Stimulated activated CD8-positive, alpha-beta memory T cell treated with anti-CD3 and anti-CD28 coated beads, Interleukin-4, amount 100 ng/mL, for 1 hour (primary cell): ENCODE measurements around the gene NFATC4.
"Not testable (repeated sequence)": the region's sequence is repeated elsewhere in the genome, so short reads cannot be mapped to it uniquely, and the experiment has no call there.

Source experiments
- DNase-seq, 2 donors: peaks; one replicate each; pipeline ENCODE4 v3.0.0-alpha.2; 2020; ENCODE audit warnings: low read depth in 2 of 2, low spot score in 1 of 2

The NFATC4 gene

DNA sequence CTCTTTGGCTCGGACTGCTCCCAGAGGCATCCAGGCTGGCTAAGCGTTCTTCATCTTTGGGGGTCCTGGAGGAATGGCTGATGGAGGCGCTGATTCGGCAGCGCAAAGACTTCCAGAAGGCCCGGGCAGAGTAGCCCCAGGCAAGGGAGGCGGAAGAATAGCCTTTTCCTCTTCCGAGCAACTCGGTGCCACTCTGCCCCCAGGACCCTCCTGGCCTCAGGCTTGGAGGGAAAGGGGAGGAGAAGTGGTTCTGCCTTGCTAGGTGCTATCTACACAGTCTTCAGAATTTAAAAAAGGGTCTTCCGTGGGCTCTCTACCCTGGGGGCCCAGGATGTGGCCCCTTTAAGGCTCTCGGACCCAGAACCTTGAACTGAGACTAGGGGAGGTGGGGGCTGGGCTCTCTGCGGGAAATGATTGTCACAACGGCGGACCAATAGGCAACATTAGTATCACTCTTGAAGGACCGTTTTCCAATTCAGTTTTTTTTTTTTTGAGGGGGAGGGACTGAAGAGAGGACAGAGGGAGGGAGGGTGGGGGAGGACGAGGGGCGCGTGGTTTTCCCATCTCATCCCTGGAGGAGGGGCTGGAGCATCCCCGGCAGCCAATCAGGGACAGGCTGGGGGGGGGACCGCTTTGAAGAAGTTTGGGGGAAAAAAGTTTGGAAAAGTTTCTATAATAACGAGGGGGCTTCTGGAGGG is at the start of gene NFATC4:
Gene NFATC4 (plus strand): TSS at position 671 of the 698 bp plus-strand sequence. CDS start 157 bp downstream, outside the sequence.
- no peak for DNase-seq

DNA sequence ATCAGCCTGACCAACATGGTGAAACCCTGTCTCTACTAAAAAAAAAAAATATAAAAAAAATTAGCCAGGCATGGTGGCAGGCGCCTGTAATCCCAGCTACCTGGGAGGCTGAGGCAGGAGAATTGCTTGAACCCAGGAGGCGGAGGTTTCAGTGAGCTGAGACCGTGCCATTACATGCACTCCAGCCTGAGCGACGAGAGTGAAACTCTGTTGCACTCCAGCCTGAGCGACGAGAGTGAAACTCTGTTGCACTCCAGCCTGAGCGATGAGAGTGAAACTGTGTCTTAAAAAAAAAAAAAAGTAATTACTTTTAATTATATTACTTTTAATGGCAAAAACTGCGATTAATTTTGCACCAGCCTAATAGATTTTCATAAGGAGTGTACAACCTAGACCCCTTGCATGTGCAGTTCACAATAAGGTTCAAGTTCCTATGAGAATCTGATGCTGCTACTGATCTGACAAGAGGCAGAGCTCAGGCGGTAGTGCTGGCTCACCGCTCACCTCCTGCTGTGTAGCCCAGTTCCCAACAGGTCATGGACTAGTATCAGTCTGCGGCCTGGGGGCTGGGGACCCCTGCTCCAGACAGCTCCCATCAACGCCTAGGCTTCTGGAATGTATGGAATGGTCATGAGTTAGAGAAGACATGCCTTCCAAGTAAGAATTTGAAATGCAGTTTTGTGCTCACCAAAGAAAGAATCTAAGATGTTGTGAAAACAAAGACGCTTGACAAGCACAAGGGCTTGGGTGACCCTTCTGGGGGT is 46.6 kb upstream of the NFATC4 start:
- no peak for DNase-seq

DNA sequence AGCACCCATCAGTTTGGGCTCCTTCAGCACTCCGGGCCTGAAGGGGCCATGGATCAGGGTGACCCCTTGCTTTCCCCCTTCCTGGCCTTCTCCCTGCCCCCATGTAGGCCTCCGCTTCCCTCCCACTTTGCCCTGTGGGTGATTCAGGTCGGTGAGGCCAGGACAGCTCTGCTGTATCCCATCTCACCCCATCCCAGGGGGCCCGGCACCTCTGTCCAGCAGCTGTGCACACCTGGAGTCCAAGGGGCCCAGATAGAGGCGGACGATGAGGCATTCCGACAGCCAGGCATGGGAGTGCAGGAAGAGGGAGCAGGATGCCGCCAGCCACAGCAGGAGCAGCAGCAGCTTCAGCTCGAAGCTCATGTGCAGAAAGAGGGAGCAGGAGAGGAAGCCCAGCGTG is 45.3 kb upstream of the NFATC4 start:
- DNase-seq, result no peak

DNA sequence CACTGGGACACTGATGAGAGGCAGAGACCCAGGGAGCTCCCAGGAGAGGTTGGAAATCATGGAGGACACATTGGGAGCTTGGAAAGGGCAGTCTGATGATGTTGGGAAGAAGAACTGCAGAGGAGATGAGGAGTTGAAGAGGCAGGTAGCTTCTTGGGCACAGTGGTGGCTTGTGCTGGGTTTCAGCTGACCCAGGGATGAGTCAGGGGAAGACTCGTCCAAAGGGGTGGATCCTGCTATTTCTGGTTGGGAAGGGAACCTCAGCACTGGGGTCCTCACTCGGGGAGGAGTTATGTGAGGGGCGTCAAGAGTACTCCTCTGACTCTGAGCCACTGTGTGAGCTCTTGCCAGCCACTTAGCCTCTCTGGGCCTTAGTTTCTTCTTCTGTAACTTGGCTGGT is 44.6 kb upstream of the NFATC4 start:
- DNase-seq, result no peak

DNA sequence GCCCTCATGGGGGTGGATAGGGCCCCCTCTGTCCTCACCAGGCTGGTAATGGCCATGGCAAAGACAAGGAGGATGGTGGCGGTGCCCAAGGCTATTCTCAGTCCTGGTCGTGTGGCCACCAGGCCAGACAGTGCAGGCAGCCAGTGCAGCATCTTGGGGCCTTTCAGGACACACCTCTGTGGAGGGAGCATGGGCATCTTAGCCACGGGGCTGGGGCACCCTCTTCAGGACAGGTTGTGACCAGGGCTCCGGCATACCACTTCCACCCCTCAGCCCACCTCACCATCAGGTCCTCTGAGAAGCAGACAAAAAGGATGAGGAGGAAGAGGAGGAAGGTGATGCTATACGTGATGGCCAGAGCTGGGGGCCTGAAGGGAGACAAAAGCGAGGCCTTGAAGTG is 44.0 kb upstream of the NFATC4 start:
- DNase-seq, result no peak

DNA sequence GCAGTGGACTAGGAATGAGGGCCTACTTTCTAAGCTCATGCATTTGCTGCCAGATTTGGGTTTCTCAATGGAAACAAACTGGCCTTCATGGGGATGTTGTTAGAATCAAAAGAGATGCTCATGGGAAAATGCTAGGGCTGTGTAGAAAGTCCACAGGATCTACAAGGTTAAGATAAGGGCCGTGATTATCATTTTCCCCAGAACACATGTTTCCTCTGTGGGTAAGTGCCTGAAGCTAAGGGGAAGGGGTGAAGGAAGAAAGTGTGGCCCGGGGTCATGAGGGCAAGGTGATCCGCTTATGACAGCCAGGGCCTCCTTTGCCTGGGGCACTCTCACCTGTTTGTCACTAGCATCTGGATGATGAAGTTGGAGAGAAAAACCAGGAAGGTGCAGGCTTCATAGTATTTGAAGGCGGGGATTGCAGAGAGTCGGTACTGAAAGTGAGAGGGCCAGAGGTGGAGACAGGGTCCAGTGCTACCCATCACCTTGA is 42.9 kb upstream of the NFATC4 start:
- no peak for DNase-seq

DNA sequence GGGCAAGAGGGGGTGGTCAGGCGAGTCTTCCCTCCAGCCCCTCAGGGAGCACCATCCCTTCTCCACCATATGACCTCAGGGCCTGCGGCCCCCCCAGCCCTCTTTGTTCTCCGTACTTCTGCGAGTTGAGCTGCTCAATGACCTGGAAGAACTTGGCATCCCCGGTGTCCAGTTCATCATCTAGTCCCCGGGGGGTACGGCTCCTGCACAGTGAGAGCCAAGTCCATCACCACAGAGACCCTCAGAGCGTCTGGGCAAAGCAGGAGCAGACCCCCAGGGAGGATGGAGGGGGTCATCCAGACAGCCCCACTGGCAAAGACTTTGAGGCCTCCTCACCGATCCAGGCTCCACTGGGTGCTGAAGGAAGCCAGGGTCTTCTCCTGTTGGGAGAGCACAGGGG is 42.0 kb upstream of the NFATC4 start:
- no peak for DNase-seq

DNA sequence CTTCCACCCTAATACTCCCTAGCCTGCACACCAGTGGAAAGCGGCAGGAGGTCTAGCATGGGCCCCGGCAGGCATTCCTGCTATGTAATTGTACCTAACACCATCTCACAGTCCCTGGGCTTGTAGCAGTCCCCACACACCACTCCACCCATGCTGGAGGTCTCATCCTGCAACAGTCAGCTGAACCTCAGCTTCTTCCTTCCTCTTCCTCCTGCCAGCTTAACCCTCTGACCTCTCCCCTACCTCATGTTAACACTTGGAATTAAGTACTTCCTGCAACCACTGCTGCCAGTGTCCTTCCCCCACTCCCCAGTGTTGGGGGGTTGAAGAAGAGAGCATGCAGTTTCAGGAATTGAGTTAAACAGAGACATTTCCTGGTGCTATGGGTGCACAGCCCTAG is 40.7 kb upstream of the NFATC4 start:
- DNase-seq, result no peak

DNA sequence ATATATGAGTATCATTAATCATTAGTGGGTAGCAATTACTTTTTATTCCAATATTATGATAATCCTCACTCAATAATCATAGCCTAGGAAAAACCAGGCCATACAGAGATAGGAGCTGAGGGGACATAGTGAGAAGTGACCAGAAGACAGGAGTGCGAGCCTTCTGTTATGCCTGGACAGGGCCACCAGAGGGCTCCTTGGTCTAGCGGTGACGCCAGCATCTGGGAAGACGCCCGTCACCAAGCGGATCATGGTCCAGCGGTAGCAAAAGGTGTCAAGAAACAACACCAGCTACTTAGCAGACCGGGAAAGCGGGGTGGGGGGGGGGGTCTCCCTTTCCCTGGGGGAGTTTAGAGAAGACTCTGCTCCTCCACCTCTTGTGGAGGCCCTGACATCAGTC is 40.1 kb upstream of the NFATC4 start:
- DNase-seq, result not testable (repeated sequence)

DNA sequence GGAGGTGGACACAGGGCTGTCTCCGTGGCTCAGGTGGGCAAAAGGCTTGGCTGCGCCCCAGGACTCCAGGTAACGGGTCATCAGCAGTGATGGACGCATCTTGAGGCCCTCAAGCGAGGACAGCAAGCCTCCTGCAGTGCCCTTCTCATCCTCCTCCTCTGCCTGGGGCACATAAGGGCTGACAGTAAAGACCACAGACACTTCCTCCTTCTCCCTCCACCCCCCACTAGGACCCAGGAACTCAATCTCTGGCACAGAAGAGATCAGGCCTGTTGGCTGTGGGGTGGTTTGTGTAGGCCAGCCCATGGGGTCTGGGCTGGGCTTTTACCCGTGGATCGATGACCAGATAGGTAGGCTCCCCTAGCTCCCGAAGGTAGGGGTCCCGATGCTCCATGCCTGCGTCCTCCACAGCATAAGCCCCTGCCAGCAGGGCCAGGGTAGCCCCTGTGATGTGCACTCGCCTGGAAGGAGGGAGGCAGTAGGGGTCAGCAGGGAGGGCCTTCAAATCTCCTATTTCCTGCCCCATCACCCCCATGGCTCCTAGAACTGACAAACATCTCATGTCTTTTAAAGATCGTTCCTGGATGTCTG is 38.8 kb upstream of the NFATC4 start:
- DNase-seq, result no peak

DNA sequence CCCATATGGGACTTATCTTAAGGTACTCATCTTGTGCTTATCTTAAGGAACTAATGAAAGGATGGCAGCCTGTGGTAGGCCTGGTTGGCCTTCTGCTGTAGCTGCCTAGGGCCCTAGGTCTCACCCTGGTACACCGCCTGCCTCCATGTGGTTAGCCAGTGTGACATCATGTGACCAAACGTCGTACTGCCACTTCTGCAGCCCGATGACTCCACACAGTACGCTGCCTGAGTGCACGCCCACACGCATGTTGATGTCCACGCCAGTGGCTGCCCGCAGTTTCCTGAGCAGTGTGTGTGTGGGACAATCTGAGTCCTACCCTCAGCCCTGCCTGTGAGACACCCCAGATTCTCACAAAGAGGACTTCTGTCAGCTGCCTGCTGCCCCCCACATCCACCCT is 38.2 kb upstream of the NFATC4 start:
- peak; percentile 42 to 46 for DNase-seq

DNA sequence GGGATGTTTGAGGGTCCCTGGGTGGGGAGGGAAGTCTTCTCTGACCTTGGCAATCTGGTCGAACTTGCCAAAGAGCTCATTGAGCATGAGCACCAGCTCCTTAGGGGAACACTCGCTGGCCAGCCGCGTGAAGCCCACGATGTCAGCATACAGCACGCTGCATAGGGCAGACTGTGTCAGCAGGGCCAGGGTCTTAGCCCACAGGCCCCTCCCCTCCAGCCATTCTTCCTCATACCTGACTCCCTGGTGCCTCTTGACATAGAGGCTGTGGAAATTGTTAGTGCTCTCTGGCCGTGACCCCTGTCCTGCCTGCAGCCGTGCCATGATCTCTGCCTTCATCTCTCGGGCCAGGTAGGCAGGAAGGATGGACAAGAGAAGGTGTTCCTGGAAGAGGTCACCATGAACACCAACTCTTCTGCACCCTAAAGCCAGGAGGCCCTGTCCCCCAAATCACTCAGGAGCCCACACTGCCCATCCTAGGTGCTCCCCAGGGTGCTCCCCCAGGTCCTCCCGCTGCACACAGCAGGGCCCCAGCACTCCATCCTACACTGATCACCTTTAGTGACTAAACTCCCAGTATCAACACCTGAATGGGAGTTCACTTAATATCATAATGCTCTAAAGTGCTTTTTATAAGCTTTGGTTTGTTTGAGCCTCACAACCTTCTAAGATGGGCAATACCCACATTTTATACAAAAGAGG is 36.9 kb upstream of the NFATC4 start:
- DNase-seq, result no peak

DNA sequence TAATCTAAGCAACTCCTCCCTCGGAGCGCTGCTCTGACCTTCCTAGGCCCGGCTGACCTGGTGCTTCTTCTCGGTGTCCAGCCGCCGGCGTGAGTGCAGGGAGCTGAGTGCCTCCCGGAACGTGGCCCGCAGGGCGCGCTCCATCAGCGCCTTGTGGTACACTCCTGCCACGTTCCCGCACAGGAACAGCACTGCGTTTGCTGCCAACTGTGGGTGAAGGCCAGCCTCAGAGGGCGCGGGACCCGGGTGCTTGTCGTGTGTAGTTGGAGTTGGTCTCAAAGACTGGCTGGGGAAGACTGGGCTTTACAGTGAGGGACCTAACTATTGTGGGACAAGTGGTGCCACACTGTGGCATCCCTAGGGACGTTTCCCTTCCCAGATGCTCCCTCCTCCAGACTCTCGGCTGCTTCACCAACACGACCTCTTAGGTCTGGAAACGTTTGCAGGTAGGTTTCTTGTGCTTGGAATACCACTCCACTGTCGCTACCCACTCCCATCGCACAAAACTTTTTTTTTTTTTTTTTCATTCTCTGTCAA is 36.2 kb upstream of the NFATC4 start:
- no peak for DNase-seq

DNA sequence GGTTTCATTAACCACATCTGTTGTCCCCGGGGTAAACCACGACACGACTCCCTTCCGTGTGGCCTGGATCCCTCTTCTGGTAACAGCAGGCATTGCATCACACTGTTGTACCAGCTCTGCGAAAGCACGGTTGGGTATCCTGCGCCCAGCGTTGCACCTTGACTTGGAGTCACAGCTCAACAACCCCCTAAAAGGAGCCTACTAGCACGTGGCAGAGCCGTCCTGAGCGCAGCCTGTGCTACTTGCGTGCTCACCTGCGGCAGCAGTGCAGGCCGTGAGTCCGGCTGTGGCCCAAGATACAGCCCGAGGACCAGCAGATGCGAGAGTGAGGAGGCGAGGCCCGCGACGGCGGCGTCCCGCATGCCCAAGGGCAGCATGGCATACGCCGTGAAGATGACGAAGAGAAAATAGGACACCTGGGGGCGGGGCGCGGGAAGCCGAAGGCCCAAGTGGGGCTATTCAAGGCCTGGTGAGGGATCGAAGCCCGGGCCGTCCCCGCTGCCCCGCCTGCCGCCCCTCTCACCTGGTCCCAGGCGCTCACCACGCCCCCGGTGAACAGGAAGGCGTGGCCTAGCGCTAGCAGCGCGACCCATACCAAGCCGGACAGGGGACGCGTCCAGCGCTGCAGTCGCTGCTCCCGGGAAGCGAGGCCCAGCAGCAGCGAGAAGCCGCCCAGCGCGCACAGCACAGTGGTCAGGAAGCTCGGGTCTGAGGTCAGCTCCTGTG is 35.6 kb upstream of the NFATC4 start:
- DNase-seq, result peak; percentile 46 to 70

DNA sequence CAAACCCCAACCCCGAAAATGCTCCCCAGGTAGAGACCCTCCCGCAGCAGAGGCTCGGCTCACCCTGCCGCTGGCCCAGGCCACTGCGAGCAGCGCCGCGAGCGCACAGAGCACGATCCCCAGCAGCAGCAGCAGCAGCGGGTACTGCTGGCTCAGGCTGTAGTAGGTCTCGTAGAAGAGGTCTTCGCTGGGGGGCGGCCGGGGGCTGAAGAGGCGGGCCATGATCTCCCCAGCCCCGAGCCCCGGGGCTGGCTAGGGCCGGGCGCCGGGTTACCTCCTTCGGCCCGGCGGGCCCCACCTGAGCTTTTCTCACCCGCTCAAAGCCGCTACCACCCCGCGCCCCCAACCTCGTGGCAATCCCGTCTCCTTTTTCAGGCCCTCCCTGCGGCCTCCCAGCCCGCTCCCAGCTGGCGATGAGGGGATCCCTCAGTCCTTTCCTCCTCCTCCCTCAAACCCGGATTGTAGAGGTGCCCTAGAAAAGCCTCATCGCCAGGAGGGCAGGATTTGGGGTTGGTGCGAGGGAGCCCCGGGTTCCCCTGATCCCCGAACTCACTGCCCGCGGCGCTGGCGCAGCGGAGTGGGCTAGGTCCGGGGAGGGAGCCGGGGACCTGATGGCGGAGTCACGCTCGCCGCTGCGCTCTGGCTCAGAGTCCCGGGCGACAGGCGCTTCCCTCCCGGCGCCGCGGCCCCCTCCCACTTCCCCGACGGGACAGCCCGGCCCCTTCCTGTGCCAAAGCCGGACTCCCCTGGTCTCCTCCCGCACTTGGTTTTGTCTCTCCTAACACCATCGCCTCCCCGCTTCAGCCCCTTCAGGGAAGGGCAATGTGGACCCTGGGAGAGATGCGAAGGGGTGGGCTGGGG is 33.3 kb upstream of the NFATC4 start, which contains the start of gene ADCY4:
Gene ADCY4 (minus strand): TSS at position 641 of the 861 bp plus-strand sequence. CDS start 419 bp downstream, at position 222.
- no peak for DNase-seq

DNA sequence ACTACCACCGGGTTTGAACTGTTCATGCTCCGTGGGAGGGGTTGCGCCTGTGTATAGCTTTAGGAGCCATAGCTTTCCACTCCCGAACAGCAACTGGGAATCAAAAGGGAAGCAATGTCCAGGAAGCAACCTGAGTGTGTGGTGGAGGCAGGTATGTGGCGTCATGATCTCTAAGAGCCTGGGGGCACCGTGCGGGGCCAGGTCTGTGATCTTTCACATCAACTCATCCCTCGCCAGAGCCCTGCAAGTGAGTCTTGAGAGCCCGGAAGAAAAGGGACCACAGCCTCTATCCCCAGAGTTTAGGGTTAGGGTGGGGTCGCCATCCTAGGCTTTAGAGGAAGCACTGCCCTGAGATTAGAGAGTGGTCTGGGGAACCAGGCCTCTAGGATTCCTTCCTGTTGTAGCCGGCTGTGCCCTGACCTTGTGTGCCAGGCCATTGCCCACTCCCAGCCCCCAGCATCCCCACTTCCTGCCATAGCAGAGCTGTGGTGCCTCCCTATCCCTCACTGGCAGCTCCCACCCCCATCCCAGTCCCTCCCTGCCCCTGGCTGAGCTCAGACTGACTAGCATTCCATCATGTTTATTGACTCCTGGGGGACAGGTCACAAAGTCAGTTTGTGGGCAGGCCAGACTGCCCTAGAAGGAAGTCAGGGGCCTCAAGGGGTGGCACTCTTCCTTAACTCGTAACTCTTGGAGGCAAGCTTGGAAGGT is 32.4 kb upstream of the NFATC4 start:
- no peak for DNase-seq

DNA sequence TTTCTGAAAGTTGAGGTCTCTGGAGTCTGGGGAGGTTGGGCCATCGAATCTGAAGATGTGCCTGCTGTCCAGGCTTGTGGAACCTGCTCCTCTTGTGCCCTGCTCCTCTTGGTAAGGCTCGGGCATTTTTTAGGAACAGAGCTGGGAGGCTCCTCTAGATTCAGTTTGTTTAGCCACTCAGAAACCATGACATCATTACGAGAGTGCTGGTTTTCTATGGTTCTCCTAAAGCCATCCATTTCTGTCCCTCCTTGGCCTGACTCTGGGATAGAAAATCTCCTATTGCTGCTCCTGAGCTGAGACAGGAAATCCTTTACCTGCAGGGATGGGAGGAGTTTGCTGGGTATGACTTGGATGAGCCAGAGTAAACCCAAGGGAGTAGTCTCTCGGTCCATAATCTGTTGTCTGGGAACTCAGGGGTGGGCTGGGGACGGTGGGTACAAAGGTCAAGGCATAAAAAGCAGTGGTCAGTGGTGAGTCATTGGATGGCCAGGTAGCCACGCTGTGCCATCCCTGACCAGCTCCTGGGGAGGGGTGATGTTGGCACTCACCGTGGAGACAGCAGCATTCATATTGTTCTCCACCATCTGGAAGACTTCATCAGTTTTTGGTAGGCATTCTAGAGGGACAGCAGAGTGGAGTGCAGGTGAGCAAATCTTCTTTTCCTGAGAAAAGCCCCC is 30.7 kb upstream of the NFATC4 start:
- no peak for DNase-seq

DNA sequence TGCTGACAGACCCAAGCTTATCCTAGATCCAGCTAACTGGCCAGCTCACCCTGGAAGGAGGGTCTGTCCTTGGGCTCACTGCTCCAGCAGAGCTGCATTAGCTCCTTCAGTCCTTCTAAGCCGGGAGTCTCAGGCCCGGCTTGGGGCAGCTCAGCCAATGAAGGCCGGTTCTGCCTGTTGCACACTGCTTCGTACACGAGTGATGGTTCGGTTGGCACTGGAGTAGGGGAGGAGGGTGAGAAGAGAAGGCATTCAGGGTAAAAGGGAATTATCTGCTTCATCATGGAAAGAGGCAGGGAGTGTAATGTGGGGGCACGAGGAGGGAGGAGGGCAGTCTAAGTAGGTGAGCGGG is 30.2 kb upstream of the NFATC4 start:
- no peak for DNase-seq
